Measurements from ENCODE around the gene ARHGAP31. TPM values are rescaled to one million over a fixed set of nuclear protein-coding genes. Genes with fewer than 3 reads are reported as not detected.

The ARHGAP31 gene
- total and polyA plus RNA-seq, 2 of the 8 experiments (the other 6 are each of a cell fraction or from before 2014, with no cell fraction given), result 1.1 to 7.6 TPM

- H3K9me3 ChIP-seq (ENCODE audit: insufficient read depth in 2 of 2, low read depth in 1 of 2, low read length in 1 of 2), result no peaks in the 10 kb centered on the region
- H3K9ac ChIP-seq (replicated peaks in 1 of 4; ENCODE audit: extremely low read depth in 1 of 4, low read depth in 3 of 4, low read length in 3 of 4), result no peak overlapping the region
- no peak overlapping the region for H3K56ac ChIP-seq (replicated peaks; ENCODE audit: insufficient read length, low read depth, low read length)
- no peak overlapping the region for H3K27ac ChIP-seq (ENCODE audit: low read depth, low read length)
- WGBS, 2 experiments (ENCODE audit: extremely low coverage in 1 of 2, insufficient coverage in 1 of 2, insufficient read length in 1 of 2, insufficient replicate concordance in 2 of 2, low coverage in 1 of 2, low lambda C conversion rate in 2 of 2, missing lambda C conversion rate in 1 of 2), result 92% methylated on average over 5 of the region's 5 CpGs; no CpG with 5 or more reads in 1 of the 2 experiments
- H4K5ac ChIP-seq (ENCODE audit: insufficient read length, low read depth, low read length), result no peak overlapping the region
- DNase-seq (ENCODE audit: low read depth in 1 of 2, low spot score in 2 of 2) (no peak), FAIRE-seq (no peak)
- no peak overlapping the region for H3K4me2 ChIP-seq (ENCODE audit: insufficient read depth in 1 of 2, low read depth in 2 of 2, low read length in 2 of 2)
- H4K20me1 ChIP-seq (replicated peaks in 1 of 2; ENCODE audit: control insufficient read depth in 1 of 2, insufficient read depth in 2 of 2, low read length in 2 of 2), result no peaks in the 10 kb centered on the region
- H4K91ac ChIP-seq (replicated peaks; ENCODE audit: insufficient read length, low read length), result no peak overlapping the region
- H3K23ac ChIP-seq (ENCODE audit: insufficient read length), result no peak overlapping the region
- TF ChIP-seq RNF2 (IDR thresholded peaks at IDR 0.05; ENCODE audit: borderline replicate concordance, low read depth, low read length, missing control alignments, poor library complexity, severe bottlenecking), result no peak
- no peak for TF ChIP-seq ZNF274 (IDR thresholded peaks at IDR 0.05; ENCODE audit: borderline replicate concordance, extremely low read depth, low read length)
- no peak for TF ChIP-seq EGR1 (IDR thresholded peaks at IDR 0.05; ENCODE audit: borderline replicate concordance, low read depth, low read length)
- TF ChIP-seq USF2 (IDR thresholded peaks at IDR 0.05; ENCODE audit: low read length), result no peak
- no peak for TF ChIP-seq KDM5A (IDR thresholded peaks at IDR 0.05; ENCODE audit: low read length)
- TF ChIP-seq BRCA1 (IDR thresholded peaks at IDR 0.05; ENCODE audit: low read depth, low read length), result no peak
- no peak for TF ChIP-seq GABPA (IDR thresholded peaks at IDR 0.05; ENCODE audit: borderline replicate concordance, insufficient read depth, low read length)
- H2AFZ ChIP-seq (ENCODE audit: low read length), result no peak overlapping the region
- 0 out of 2 replicates have a peak overlapping the region, but pooled peaks have one; percentile 6 for H2BK12ac ChIP-seq (ENCODE audit: low read depth, low read length)
- peaks cover 0 to 4% (median 0%) of the 10 kb centered on the region in 4 experiments; a peak in 3 of 7 replicates for H3K27me3 ChIP-seq (replicated peaks in 1 of 4; ENCODE audit: control insufficient read depth in 3 of 4, extremely low read depth in 1 of 4, insufficient read depth in 3 of 4, low read length in 3 of 4)
- H3K18ac ChIP-seq (ENCODE audit: extremely low read depth, low read length), result no peak overlapping the region
- no peak overlapping the region for H4K8ac ChIP-seq (ENCODE audit: extremely low read depth, insufficient read depth, low read length)
- H3K4ac ChIP-seq (replicated peaks; ENCODE audit: insufficient read length, low read depth, low read length), result no peak overlapping the region
- H3K14ac ChIP-seq (ENCODE audit: insufficient read length), result no peak overlapping the region
- 0 out of 2 replicates have a peak overlapping the region, but pooled peaks have one; percentile 3 for H2BK15ac ChIP-seq (ENCODE audit: low read length)
- no peak overlapping the region for H3K4me3 ChIP-seq (ENCODE audit: extremely low read depth in 1 of 4, insufficient read depth in 2 of 4, low read depth in 3 of 4, low read length in 4 of 4)
- H3K36me3 ChIP-seq (ENCODE audit: control insufficient read depth in 2 of 4, insufficient read depth in 4 of 4, low read length in 3 of 4), result no peaks in the 10 kb centered on the region
- ChIA-PET CTCF (ENCODE audit: partially characterized antibody) (interaction anchor here (1.3 to 3.3 kb wide), 5 partner anchors 9 to 119 kb away, joined by 3 to 11 read pairs (median 7); no protein-coding TSS in a partner anchor), POLR2A (ENCODE audit: partially characterized antibody) (interaction anchor here (1.0 kb wide), 1 partner anchor 21 kb away, joined by 3 read pairs; no protein-coding TSS in a partner anchor)
- no peak overlapping the region for H2BK120ac ChIP-seq (replicated peaks; ENCODE audit: low read depth, low read length)
- no peaks in the 10 kb centered on the region for H3K79me2 ChIP-seq (ENCODE audit: control insufficient read depth in 1 of 2, insufficient read depth in 2 of 2, low read length in 2 of 2)
- no peak overlapping the region for H2AK5ac ChIP-seq (ENCODE audit: low read depth, low read length)
- no peak overlapping the region for H2BK20ac ChIP-seq (ENCODE audit: low read length)
- H3K79me1 ChIP-seq (ENCODE audit: low read depth, low read length), result no peaks in the 10 kb centered on the region; the same call in 1 of the 2 replicates
- H3K23me2 ChIP-seq (ENCODE audit: low read depth, low read length), result no peaks in the 10 kb centered on the region
- peaks cover 6 to 14% (median 10%) of the 10 kb centered on the region in 4 experiments; a peak in 6 of 7 replicates for H3K4me1 ChIP-seq (replicated peaks in 1 of 4; ENCODE audit: control insufficient read depth in 3 of 4, insufficient read depth in 4 of 4, low read length in 3 of 4)
- H2BK5ac ChIP-seq (ENCODE audit: low read depth, low read length), result no peak overlapping the region
These were observed 6.8 kb downstream of the ARHGAP31 start for GRCh38 chr3:119300991-119301391.

Measured in H1 (cell line).